Stimulated activated CD8-positive, alpha-beta memory T cell treated with anti-CD3 and anti-CD28 coated beads, Interleukin-4, amount 100 ng/mL, for 1 hour (primary cell): ENCODE results near the gene DLGAP5.

Experiments used
- DNase-seq, 2 donors: peaks; one replicate each; pipeline ENCODE4 v3.0.0-alpha.2; 2020; ENCODE audit warnings: low read depth in 2 of 2, low spot score in 1 of 2

The DLGAP5 gene, protein sequence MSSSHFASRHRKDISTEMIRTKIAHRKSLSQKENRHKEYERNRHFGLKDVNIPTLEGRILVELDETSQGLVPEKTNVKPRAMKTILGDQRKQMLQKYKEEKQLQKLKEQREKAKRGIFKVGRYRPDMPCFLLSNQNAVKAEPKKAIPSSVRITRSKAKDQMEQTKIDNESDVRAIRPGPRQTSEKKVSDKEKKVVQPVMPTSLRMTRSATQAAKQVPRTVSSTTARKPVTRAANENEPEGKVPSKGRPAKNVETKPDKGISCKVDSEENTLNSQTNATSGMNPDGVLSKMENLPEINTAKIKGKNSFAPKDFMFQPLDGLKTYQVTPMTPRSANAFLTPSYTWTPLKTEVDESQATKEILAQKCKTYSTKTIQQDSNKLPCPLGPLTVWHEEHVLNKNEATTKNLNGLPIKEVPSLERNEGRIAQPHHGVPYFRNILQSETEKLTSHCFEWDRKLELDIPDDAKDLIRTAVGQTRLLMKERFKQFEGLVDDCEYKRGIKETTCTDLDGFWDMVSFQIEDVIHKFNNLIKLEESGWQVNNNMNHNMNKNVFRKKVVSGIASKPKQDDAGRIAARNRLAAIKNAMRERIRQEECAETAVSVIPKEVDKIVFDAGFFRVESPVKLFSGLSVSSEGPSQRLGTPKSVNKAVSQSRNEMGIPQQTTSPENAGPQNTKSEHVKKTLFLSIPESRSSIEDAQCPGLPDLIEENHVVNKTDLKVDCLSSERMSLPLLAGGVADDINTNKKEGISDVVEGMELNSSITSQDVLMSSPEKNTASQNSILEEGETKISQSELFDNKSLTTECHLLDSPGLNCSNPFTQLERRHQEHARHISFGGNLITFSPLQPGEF

DNA sequence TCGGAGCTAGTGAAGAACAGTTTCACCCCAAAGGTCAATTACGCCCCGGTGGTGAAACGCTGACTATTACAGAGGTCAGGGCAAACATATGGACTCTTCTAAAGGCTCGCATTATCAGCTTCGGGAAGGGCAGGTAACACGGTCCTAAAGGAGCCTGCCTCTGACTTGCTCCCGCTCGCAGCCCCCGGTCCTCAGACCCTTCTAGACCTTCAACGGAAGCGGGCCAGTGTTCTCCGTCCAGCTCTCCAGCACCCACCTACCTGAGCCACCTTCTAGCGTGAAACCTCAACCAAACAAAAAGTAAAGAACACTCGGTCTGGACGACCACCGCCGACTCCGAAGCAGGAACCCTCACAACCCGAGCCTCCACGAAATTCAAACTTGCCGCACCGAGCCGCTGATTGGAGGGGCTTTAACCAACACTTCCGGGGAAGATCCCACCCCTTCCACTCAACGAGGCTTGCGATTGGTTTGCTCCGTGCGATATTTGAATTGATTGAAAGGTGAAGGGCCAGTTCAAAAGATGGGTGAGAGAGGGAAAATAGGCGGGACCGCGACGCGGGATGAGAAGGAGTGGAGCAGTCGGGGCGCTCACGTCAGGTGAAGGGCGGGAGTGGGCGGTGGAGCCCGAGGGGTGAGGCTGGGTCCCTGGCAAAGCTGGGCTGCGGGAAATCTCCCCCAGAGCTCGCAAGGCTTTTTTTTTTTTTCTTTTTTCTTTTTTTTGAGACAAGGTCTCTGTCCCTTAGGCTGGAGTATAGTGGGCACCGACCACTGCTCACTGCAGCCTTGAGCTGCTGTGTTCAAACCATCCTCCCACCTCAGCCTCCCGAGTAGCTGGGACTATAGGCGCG is at the start of gene DLGAP5:
DLGAP5 (minus strand) TSS at position 383 of the 851 bp plus-strand sequence. CDS start 2,406 bp downstream, outside the sequence.
- peak; percentile 61 to 75 for DNase-seq

DNA sequence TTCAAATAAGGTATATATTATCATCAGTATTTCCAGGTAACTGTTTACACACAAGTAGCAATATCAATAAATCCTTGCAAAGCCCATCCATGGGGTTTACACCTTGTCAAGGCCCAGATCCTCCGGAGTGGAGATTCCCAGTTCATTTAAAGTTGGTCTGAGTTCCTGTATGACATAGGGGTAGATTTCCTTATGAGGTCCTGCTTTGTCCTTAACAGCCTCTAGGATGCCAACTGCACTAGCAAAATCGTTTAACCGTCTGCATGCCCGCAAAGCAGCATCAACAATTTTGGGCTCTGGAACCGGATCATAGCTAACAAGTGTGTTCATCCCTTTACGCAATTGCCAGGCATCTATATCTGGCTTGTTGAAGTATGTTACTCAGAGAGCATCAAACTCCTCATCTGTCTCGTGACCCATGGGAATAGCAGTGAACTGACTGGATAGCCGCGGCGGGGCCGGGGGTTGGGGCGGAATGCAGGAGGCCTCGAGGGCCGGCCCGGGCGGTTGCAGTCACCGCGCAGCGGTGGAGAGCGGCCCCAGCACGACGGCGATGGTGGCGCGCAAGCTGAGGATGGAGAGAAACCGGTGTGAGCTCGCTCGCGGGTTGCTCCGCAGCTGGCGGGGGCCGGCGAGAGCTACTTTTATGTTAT is 49.3 kb upstream of the DLGAP5 start:
- no peak for DNase-seq

DNA sequence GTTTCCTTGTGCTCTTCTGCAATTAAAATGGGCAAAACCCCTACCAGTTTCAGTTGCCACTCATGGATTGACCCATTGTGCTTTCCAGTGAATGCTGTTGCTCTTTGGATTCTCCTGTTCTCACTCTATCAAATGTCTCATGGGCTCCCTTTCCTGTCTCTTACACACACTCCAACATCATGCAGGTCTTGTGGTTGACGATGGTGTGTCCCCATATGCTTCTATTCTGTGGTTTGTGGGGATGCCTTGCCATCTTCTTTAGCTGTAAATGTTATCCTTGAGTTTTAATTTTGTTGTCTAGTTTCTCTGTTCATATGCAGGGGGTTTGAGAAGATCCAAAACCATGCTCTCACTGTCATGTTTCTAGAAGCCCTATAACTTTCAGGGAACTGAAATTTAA is 47.9 kb upstream of the DLGAP5 start:
- DNase-seq, result no peak

DNA sequence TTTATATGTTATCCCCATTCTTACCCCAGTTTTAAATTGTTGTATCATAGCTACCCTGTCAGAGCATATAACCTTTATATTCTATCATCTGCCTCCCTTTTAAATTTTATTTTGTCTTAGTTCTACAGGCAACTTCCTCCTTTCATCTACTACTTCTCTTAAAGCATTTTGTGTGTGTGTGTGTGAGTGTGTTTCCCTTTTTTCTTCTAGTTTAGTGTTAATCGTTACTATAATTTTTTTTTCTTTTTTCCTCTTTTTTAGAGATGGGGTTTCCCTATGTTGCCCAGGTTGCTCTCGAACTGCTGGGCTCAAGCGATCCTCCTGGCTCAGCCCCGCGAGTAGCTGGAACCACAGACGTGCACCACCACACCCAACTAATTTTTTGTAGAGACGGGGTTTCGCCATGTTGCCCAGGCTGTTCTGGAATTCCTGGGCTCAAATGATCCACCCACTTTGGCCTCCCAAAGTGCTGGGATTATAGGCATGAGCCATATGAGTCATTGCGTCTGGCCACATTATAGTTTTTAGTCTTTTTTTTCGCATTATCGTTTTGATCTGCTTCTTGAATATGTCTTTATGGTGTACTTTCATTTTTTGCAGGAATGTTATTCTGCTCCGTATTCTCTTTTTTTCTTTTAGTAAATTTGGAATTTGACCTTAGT is 46.8 kb upstream of the DLGAP5 start:
- DNase-seq, result no peak

DNA sequence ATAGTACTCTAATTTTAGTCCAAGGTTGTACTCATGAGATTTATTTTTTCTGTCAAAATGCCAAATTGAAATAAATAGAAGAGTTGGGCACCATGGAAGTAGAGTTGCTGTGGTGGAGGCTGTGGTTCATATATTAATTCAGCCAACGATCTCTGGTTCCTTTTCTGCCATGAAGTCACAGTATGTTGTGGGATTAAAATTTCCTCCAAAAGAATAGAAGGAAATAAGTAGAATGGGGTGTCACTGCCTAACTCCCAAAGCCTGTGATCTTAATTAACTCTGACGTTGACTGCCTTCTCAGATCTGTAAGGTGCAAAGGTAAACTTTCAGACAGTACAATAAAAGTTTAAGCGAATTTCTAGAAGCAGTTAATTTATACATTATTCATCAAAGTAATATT is 42.2 kb upstream of the DLGAP5 start:
- DNase-seq, result no peak

DNA sequence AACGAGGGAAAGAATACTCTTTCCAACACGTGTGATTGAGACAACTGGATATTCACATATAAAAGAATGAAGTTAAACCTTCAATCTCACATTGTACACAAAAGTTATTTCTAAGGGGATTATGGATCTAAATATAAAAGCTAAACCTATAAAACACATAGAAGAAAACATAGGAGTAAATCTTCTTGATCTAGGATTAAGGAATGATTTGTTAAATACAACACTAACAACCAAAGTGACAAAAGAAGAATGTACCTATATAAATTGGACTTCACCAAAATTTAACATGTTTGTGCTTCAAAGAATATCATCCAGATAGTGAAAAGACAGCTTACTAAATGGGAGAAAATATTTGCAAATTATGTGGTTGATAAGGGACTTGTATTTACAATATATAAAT is 36.9 kb upstream of the DLGAP5 start:
- DNase-seq, result no peak

DNA sequence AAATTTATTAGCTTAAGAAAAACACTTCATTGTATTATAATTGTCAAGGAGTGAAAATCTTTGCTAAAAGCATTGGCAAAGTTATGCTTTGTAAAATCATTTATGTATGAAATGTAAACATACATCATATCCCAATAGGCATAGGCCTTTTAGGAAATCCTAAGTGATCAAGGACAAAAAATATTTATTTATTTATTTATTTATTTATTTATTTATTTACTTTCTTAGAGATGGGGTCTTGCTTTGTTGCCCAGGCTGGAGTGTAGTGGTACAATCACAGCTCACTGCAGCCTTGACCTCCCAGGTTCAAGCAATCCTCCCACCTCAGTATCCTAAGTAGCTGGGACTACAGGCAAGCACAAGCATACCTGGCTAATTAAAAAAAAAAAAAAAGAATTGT is 32.0 kb upstream of the DLGAP5 start:
- no peak for DNase-seq

DNA sequence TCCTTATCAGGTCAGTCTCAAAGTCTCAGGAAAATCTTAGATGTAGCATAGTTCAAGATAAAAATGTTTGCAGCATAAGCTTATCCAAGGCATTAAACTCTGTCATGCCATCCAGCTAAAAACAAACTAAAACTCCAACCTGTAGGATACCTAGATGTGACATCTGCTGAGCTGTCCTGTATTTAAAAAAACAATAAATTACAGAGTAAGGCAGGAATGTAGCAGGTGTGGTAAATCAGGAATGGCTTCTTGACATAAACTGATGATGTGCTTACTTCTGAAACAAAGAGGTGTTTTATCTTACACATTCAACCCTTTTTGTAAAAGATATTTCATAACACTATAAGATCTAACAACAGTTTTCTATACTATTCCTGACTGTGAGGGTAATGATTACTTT is 30.6 kb upstream of the DLGAP5 start:
- DNase-seq, result no peak

DNA sequence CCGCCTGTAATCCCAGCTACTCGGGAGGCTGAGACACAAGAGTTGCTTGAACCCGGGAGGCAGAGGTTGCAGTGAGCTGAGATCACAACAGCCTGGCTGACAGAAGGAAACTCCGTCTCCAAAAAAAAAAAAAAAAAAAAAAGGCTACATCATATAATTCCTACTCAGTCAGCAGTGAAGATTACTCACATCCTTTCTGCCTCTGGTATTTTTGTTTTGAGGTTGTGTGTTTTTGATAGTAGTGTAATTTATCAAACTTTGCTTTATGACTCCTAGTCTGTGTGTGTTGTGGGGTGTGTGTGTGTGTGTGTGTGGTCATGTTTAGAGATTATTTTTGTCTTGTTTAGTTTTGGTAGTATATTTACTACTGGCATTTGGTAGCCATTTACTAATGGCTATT is 29.8 kb upstream of the DLGAP5 start:
- DNase-seq, result no peak

DNA sequence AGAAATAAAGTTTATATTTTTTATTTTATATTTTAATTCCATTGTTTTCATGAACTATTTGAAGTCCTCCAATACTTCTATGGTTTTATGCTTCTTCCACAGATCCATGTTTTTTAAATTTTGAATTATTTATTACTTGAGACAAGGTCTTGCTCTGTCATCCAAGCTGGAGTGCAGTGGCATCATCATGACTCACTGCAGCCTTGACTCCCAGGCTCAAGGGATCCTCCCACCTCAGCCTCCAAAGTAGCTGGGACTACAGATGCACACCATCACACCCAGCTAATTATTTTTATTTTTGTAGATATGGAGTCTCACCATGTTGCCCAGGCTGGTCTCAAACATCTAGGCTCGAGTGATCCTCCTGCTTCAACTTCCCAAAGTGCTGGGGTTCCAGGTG is 28.8 kb upstream of the DLGAP5 start:
- DNase-seq, result no peak

DNA sequence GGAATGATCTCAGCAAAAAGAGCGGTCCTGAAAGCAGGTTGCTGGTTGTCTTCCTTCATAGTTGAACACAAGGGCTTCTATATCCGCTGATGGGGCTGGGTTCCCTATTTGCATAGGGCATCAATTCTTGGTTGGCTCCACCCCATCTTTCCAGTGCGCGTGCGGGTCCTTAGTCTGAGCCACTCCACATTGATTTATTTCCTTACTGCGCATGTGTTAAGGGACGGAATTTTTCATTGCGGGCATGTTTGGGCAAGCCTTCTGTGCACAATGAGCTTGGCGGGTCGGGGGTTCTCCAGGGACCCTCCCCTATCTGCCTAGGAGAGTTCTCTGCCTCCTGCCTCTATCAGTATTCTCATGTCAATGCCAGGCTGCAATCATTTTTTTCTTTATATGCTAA is 21.2 kb upstream of the DLGAP5 start:
- DNase-seq, result no peak

DNA sequence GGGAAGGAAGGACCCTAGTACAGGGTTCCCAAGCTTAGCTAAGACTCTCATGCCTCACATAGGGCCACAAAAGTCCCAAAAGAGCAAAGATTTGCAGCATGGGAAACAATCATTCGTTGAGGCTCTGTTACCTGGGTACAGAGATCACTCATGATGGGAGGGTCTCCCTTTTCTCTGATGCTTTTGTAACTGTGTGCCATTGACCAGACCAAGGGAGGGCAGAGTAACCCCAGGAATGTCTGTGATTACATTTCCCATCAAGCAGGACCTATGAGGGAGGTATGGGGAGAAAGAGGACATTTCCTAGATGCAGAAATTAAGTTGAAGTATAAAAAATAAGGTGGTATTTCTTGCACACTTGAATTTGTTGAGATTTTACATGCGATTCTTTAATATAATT is 16.4 kb upstream of the DLGAP5 start:
- no peak for DNase-seq

DNA sequence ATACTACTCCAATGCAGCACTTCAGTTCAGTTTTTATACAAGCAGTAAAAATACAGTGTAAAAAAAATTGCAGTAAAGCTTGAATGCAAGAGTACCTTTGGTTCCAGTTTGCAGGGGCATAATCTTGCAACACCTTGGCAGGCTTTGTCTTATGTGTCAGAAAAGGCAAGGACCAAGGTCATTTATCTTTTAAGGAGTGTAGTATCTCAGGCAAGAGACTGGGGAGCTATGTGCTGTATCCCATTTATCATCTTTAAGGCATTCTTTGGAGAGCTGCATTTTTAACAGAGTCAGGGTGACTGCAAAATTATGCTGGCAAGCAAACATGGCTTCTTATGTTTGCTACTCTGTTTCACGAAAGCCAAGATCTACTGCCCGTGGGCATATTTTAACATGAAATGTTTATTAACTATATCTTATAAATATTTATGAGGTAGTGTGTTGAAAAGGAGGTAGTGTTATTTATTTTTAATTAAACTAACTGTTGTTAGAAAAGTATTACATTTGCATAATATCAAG is 14.8 kb upstream of the DLGAP5 start:
- DNase-seq, result no peak

DNA sequence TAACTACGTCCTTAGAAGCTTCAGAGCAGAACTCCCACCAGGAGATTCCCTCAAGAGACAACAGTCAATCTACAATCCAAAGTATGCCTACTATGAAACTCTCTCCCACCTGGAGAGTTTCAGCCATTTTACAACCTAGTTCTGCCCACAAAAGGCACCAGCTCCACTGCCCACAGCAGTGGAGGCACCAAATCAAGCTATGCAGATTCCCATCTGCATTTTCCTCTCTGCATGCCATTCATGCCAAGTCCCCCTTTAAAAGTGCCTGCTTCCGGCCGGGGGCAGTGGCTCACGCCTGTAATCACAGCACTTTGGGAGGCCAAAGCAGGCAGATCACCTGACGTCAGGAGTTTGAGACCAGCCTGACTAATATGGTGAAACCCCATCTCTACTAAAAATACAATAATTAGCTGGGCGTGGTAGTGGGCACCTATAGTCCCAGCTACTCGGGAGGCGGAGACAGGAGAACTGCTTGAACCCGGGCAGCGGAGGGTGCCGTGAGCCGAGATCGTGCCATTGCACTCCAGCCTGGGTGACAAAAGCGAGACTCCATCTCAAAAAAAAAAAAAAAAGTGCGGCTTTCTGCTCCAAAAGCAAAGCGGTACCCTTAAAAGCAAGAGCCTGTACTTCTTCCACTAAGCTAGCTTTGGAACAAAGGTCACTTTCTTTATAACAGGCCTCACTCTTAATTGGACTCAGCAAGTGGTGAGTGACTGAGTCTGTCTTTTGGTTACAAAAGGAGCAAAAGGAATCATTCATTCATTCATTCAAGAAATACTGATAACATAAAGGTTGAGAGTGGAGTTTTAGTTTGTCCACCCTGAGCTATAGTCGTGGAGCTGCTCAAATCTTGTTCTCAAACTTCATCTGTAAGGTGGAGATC is 10.1 kb upstream of the DLGAP5 start:
- no peak for DNase-seq

DNA sequence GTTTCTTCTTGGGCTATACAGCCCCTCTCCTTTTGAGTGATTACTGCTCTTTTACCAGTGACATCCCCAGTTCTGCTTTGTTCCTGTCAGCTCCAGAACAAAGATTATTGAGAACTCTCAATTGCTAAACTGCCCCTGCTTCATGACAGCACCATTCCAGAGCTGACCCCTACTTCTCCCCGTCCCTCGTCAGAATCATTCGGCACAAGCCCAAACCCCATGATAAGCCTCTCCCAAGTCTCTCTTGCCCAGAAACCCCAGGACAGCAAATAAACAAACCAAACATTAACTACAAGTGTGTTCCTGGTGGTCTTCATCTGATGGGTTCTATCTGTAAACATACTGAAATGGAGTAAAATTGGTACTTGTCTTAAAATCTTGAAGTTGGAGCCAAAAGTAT is 9.3 kb upstream of the DLGAP5 start:
- DNase-seq, result no peak

DNA sequence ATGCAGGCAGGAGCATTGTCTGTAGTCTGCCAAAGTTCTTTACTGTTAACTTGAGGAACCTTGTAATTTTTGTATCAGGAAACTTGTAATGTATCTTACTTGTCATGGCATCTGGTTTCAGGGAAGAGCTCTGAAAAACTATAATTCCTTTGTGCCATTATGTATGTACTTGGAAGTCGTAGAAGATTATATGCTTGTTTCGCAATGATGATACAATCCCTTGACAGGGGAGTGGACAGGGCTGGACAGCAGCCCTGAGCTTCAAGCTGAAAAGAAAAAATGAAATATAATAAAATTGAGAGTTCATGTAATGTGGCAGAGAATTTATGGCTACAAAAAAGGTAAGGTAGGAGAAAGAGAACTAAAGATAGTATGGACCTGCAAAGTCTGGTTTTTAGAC is 7.4 kb upstream of the DLGAP5 start:
- no peak for DNase-seq

DNA sequence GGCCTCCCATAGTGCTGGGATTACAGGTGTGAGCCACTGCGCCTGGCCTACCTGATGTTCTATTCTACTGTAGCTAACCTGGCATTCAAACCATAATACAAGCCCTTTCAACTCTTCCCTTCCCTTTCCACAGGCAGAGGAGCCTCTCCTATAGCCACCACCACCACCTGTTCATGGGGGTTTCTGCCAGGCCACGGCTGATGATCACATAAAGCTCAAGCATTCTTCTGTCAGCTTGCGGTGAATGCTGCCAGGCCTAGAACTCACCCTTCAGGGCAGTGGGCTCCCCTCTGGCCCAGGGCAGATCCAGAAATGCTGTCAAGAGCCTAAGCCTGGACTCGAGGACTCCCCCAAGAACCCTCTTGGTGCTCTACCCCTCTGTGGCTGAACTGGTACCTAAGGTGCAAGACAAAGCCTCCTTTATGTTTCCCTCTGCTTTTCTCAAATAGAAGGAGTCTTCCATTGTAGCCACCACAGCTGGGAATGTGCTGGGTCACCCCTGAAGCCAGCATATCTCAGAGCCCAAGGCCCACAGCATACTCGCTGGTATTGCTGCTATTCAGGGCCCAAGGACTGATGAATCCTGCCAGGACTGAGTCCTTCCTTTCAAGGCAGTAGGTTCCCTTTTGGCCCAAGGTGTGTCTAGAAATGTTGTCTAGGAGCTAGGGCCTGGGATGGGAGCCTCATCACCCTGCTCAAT is 3.4 kb upstream of the DLGAP5 start:
- no peak for DNase-seq

DNA sequence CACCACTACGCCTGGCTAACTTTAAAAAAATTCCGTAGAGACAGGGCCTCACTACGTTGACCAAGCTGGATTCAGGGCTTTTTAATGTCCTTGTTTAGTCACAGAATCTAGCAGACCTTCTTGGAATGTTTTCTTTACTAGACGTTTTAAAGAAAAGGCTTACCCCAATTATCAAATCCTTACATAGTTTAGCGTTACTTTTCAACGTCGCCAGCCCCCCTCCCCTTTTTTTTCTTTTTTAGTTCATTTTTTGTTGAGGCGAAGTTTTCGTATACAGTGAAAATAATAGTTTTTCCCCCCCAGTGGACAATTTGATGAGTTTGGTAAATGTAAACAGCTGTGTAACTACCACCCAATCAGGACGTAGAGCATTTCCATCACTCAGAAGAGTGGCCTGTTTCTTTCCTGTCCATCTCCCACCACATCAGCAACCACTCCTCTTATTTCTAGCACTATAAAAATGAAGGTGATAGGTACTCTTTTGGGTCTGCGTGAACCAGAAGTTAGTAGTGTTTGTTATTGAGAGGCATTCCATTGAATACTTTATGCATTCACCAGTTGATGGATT is 753 bp upstream of the DLGAP5 start:
- DNase-seq, result no peak

DNA sequence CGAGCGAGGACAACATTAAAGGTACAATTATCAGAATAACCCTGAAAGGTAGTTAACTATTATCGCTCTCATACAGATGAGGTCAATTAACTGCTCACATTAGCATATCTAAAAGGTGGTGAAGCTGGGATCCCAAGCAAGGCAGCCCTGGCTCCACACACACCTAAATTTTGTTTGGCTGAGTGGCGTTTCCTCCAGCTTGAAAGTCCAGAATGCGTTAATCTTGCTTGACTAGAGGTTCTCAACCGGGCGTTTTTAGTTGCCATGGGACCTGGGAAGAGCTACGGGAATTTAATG is 531 bp downstream of the DLGAP5 start:
- DNase-seq, result no peak
